OCI-LY7 (cell line): ENCODE data around the gene DMC1.

ENCODE experiments used
- EZH2phosphoT487 ChIP-seq: fragments of 200-600 bp; sonication (generic); IDR thresholded peaks from 2 replicates; pipeline ENCODE4 v1.6.1; 2018; ENCODE audit warnings: low read depth, borderline replicate concordance, mild to moderate bottlenecking, mixed run types, antibody characterized with exemption, low read length, moderate library complexity, mixed read lengths
- TF ChIP-seq, protein P1 (sequence below): fragments of 200-600 bp; sonication (generic); conservative IDR thresholded peaks from 2 replicates; pipeline ENCODE4 v1.5.1; 2014; ENCODE audit warnings: mild to moderate bottlenecking, antibody characterized with exemption, low read length, moderate library complexity, mixed read lengths

DNA sequence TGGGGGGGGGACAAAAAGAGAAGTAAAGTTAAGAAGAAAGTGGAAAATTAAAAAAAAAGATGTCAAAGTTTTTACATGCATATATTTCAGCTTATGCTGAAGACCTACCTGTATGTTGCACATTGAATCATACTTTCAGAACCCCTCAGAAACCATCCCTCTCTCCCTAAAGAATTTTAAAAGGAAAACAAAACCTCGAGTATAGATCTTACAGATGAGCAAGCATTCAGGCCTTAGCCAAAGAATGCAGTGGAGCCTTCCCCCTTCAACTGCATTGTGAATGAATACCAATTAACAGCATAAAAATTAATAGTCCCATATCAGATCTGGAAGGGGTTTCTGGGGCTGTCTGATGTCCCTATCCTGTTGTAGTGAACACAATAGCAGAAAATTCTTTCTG is 85.7 kb downstream of the DMC1 start:
- TF ChIP-seq, protein P1, sequence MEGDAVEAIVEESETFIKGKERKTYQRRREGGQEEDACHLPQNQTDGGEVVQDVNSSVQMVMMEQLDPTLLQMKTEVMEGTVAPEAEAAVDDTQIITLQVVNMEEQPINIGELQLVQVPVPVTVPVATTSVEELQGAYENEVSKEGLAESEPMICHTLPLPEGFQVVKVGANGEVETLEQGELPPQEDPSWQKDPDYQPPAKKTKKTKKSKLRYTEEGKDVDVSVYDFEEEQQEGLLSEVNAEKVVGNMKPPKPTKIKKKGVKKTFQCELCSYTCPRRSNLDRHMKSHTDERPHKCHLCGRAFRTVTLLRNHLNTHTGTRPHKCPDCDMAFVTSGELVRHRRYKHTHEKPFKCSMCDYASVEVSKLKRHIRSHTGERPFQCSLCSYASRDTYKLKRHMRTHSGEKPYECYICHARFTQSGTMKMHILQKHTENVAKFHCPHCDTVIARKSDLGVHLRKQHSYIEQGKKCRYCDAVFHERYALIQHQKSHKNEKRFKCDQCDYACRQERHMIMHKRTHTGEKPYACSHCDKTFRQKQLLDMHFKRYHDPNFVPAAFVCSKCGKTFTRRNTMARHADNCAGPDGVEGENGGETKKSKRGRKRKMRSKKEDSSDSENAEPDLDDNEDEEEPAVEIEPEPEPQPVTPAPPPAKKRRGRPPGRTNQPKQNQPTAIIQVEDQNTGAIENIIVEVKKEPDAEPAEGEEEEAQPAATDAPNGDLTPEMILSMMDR, result no peak
- TF ChIP-seq EZH2phosphoT487, result no peak
